Testis (tissue), 2 donors: ENCODE data around the gene CALU.

Experiments used
- CTCF ChIP-seq, 3 experiments: fragments of 450-650 bp in 2 of 3; fragments of 200-600 bp in 1 of 3; sonication (generic) in 1 of 3; IDR thresholded peaks; one replicate each; pipeline ENCODE4 v1.5.1; 2016 to 2019; ENCODE audit warnings: antibody characterized with exemption in 3 of 3, mild to moderate bottlenecking in 2 of 3, moderate library complexity in 1 of 3
- POLR2A ChIP-seq: fragments of 450-650 bp; IDR thresholded peaks from one replicate; pipeline ENCODE4 v1.6.1; 2017; ENCODE audit warnings: antibody characterized with exemption, mild to moderate bottlenecking, moderate library complexity

- TF ChIP-seq POLR2A, result no peak
- no peak for TF ChIP-seq CTCF (IDR thresholded peaks at IDR 0.05)
Observed at GRCh38 chr7:128733278-128733645, 5.9 kb upstream of the CALU start.
